HCT116 (cell line): ENCODE data around the gene SDSL.

Experiments used
- POLR2A ChIP-seq: IDR thresholded peaks from 2 replicates; pipeline ENCODE4 v1.7.0; 2011; ENCODE audit warnings: borderline replicate concordance; ENCODE audit not compliant: insufficient read depth, insufficient read length; ENCODE audit errors: extremely low read depth
- POLR2AphosphoS5 ChIP-seq: IDR thresholded peaks from 2 replicates; pipeline ENCODE4 v1.6.1; 2011; ENCODE audit warnings: mild to moderate bottlenecking, low read depth, low read length, moderate library complexity

DNA sequence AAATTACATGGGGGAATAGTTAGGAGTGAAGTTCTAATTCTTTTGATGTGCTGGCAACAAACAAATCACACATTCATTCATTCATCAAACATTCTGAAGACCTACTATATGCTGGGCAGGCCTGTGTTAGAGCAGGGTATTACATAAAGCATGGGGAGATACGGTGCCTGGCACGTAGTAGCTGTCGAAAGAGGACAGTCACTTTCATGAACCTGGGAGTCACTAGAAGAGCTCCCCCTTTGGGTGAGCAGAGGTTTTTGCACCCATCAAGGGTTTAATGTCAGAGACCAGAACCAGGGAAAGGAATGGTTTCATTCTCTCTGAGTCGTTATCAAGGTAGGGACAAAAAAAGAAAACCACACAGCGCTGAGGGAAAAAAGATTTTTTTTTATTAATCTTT, 39.5 kb downstream of the SDSL start:
- TF ChIP-seq POLR2AphosphoS5 (no peak), POLR2A (no peak)
